Measurements from ENCODE around the gene EIF4A2. TPM values are rescaled to one million over a fixed set of nuclear protein-coding genes. Genes with fewer than 3 reads are reported as not detected.
A peak's percentile ranks its signal among the peaks of the same experiment; 100 is the strongest.

The EIF4A2 gene
- total and polyA plus RNA-seq, 9 of the 15 experiments (the other 6 are each of a cell fraction or from before 2014, with no cell fraction given): 307 to 754 (median 435) TPM

- TF ChIP-seq MGA (IDR thresholded peaks at IDR 0.05) (peak; percentile 67), SPI1 (IDR thresholded peaks at IDR 0.05; ENCODE audit: borderline replicate concordance, low read depth, low read length) (peak; percentile 76), PATZ1 (CRISPR knock-in tag; IDR thresholded peaks at IDR 0.05; ENCODE audit: borderline replicate concordance) (no peak), NR0B1 (IDR thresholded peaks at IDR 0.05; ENCODE audit: partially characterized antibody) (no peak), ZNF12 (CRISPR knock-in tag; IDR thresholded peaks at IDR 0.05) (no peak), L3MBTL2 (IDR thresholded peaks at IDR 0.05) (peak; percentile 82), KLF10 (CRISPR knock-in tag; IDR thresholded peaks at IDR 0.05) (no peak), ZFP30 (CRISPR knock-in tag; IDR thresholded peaks at IDR 0.05; ENCODE audit: borderline replicate concordance) (no peak), ARHGAP35 (IDR thresholded peaks at IDR 0.05; ENCODE audit: partially characterized antibody) (no peak)
Measured at GRCh38 chr3:186746008-186746407, 37.4 kb upstream of the EIF4A2 start (continued).

Measured in K562 (cell line).